Caco-2 (cell line): Measurements from ENCODE around the gene APLNR. TPM values are rescaled to one million over a fixed set of nuclear protein-coding genes. Genes with fewer than 3 reads are reported as not detected.

Experiments
- BruUV-seq: library from RNA; stranded (reverse); fragments of 400-500 nt; replicated peaks from 2 replicates; lab custom pipeline; 2021; lab: Mats Ljungman, UMichigan
- CTCF ChIA-PET: fragments of 300-600 bp; sonication (Branson Sonifier 250); formaldehyde crosslinking; loops from one replicate; lab custom pipeline; 2022; ENCODE audit warnings: antibody characterized with exemption; lab: Charles Lee
- POLR2A ChIA-PET: fragments of 300-600 bp; sonication (Branson Sonifier 250); formaldehyde crosslinking; loops from one replicate; lab custom pipeline; 2022; ENCODE audit warnings: antibody characterized with exemption; lab: Charles Lee
- DNase-seq, 2 experiments: peaks; one replicate each; pipeline versions ENCODE4 v3.0.0 to v3.0.0-alpha.2; 2020 to 2022
- H3K27me3 ChIP-seq: replicated peaks from 2 replicates; pipeline ENCODE4 v1.6.0; 2011; ENCODE audit warnings: low read length; ENCODE audit not compliant: control insufficient read depth, insufficient read depth
- H3K36me3 ChIP-seq: 2 replicates; pipeline ENCODE4 v1.5.1; 2011; ENCODE audit warnings: low read length; ENCODE audit not compliant: control insufficient read depth, insufficient read depth
- H3K4me1 ChIP-seq: fragments of 250-450 bp; sonication (Bioruptor Pico); 2 replicates; pipeline ENCODE4 v1.5.1; 2020; ENCODE audit warnings: mild to moderate bottlenecking
- H3K4me3 ChIP-seq: 2 replicates; pipeline ENCODE4 v1.5.1; 2011; ENCODE audit warnings: low read depth, mild to moderate bottlenecking, control low read depth, low read length
- H3K9me3 ChIP-seq: fragments of 250-450 bp; sonication (Bioruptor Pico); 2 replicates; pipeline ENCODE4 v1.5.1; 2020; ENCODE audit warnings: mild to moderate bottlenecking, moderate library complexity
- H3K27ac Mint-ChIP-seq: one replicate; pipeline ENCODE4 v1.8.0; 2022; ENCODE audit warnings: mixed read lengths; ENCODE audit not compliant: unreplicated experiment
- H3K27me3 Mint-ChIP-seq: one replicate; pipeline ENCODE4 v1.8.0; 2022; ENCODE audit warnings: mixed read lengths; ENCODE audit not compliant: insufficient read depth, unreplicated experiment
- H3K36me3 Mint-ChIP-seq: one replicate; pipeline ENCODE4 v1.8.0; 2022; ENCODE audit warnings: mild to moderate bottlenecking, mixed read lengths; ENCODE audit not compliant: insufficient read depth, unreplicated experiment
- H3K4me1 Mint-ChIP-seq: one replicate; pipeline ENCODE4 v1.8.0; 2022; ENCODE audit warnings: low read depth, mixed read lengths; ENCODE audit not compliant: unreplicated experiment
- H3K4me3 Mint-ChIP-seq: one replicate; pipeline ENCODE4 v1.8.0; 2022; ENCODE audit warnings: mild to moderate bottlenecking, moderate library complexity, mixed read lengths; ENCODE audit not compliant: unreplicated experiment
- H3K9me3 Mint-ChIP-seq: one replicate; pipeline ENCODE4 v1.8.0; 2022; ENCODE audit warnings: mixed read lengths; ENCODE audit not compliant: unreplicated experiment
- intact Hi-C: fragments of 100-400 bp; cut with micrococcal nuclease; formaldehyde crosslinking; loops from one replicate; pipeline ENCODE4 v1.10.0; 2022; ENCODE audit not compliant: unreplicated experiment
- total RNA-seq: library from RNA; stranded (reverse); gene quantifications from 2 replicates; pipeline ENCODE4 v1.2.3, GENCODE V29; 2022
- TF ChIP-seq, protein P1 (sequence below), 2 experiments: fragments of 200-600 bp in 1 of 2; IDR thresholded peaks; 1 replicate in 1 of 2; 2 replicates in 1 of 2; pipeline versions ENCODE4 v1.5.1 to v1.8.0; 2011 to 2022; ENCODE audit warnings: antibody characterized with exemption in 1 of 2, control low read depth in 1 of 2, inconsistent platforms in 1 of 2, low read depth in 1 of 2, low read length in 1 of 2, mild to moderate bottlenecking in 1 of 2, moderate library complexity in 1 of 2; ENCODE audit not compliant: insufficient read depth in 1 of 2, severe bottlenecking in 1 of 2, unreplicated experiment in 1 of 2

Gene APLNR
- total RNA-seq, 1 experiment from 2014 or later: not detected

- no peaks in the 10 kb centered on the region for H3K36me3 ChIP-seq
- ChIA-PET CTCF (interaction anchor here (0.6 to 0.8 kb wide), 3 partner anchors 47 to 200 kb away, joined by 3 to 5 read pairs (median 3); no protein-coding TSS in a partner anchor), POLR2A (no interaction called here)
- H3K27ac Mint-ChIP-seq: no peak overlapping the region
- peaks cover 1% of the 10 kb centered on the region; the same call in 1 of the 2 replicates for H3K27me3 ChIP-seq
- H3K9me3 ChIP-seq: no peaks in the 10 kb centered on the region
- H3K27me3 Mint-ChIP-seq: peaks cover 18% of the 10 kb centered on the region
- no peaks in the 10 kb centered on the region for H3K4me1 Mint-ChIP-seq
- TF ChIP-seq, protein P1, sequence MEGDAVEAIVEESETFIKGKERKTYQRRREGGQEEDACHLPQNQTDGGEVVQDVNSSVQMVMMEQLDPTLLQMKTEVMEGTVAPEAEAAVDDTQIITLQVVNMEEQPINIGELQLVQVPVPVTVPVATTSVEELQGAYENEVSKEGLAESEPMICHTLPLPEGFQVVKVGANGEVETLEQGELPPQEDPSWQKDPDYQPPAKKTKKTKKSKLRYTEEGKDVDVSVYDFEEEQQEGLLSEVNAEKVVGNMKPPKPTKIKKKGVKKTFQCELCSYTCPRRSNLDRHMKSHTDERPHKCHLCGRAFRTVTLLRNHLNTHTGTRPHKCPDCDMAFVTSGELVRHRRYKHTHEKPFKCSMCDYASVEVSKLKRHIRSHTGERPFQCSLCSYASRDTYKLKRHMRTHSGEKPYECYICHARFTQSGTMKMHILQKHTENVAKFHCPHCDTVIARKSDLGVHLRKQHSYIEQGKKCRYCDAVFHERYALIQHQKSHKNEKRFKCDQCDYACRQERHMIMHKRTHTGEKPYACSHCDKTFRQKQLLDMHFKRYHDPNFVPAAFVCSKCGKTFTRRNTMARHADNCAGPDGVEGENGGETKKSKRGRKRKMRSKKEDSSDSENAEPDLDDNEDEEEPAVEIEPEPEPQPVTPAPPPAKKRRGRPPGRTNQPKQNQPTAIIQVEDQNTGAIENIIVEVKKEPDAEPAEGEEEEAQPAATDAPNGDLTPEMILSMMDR (IDR thresholded peaks at IDR 0.05; ENCODE audit: insufficient read depth in 1 of 2, low read depth in 1 of 2, low read length in 1 of 2, severe bottlenecking in 1 of 2, unreplicated experiment in 1 of 2): no peak
- H3K9me3 Mint-ChIP-seq: no peaks in the 10 kb centered on the region
- no TSS peak for BruUV-seq
- H3K4me3 ChIP-seq: no peak overlapping the region
- intact Hi-C loops: no loop called here
- H3K4me1 ChIP-seq: no peaks in the 10 kb centered on the region
- no peak for DNase-seq
- H3K4me3 Mint-ChIP-seq: no peak overlapping the region
- no peaks in the 10 kb centered on the region for H3K36me3 Mint-ChIP-seq
These were observed 34.8 kb downstream of the APLNR start for GRCh38 chr11:57202281-57202680.

- Histone ChIP-seq H3K4me3 (no peak overlapping the region), H3K36me3 (no peaks in the 10 kb centered on the region), H3K27me3 (peaks cover 1% of the 10 kb centered on the region; the same call in 1 of the 2 replicates), H3K9me3 (no peaks in the 10 kb centered on the region), H3K4me1 (no peaks in the 10 kb centered on the region)
- Mint-ChIP-seq H3K27ac (no peak overlapping the region), H3K36me3 (no peaks in the 10 kb centered on the region), H3K4me1 (no peaks in the 10 kb centered on the region), H3K27me3 (peaks cover 24% of the 10 kb centered on the region), H3K4me3 (no peak overlapping the region), H3K9me3 (no peaks in the 10 kb centered on the region)
- BruUV-seq: no TSS peak
- intact Hi-C loops: no loop called here
- no peak for DNase-seq
- ChIA-PET POLR2A (no interaction called here), CTCF (no interaction called here)
- TF ChIP-seq, protein P1 (IDR thresholded peaks at IDR 0.05; ENCODE audit: insufficient read depth in 1 of 2, low read depth in 1 of 2, low read length in 1 of 2, severe bottlenecking in 1 of 2, unreplicated experiment in 1 of 2): no peak
These were observed 36.1 kb downstream of the APLNR start for GRCh38 chr11:57200917-57201316.

DNA sequence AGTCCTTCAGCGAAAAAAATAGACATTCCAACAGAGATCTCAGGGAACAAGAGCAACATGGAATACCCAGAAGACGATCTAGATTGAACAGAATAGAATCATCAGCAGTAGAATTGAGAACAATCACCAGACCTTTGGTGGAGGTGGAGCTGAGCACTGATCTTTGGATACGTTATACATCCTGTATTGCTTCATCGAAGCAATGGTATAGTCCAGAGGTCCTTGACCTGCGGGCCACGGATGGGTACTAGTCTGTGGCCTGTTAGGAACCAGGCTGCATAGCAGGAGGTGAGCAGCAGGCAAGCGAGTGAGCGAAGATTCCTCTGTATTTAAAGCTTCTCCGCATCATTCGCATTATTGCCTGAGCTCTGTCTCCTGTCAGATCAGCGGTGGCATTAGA is 37.7 kb downstream of the APLNR start:
- ChIA-PET CTCF (interaction anchor here (0.6 kb wide), 1 partner anchor 50 kb away, joined by 6 read pairs; no protein-coding TSS in a partner anchor), POLR2A (no interaction called here)
- Histone ChIP-seq H3K4me1 (no peaks in the 10 kb centered on the region), H3K27me3 (no peaks in the 10 kb centered on the region), H3K36me3 (no peaks in the 10 kb centered on the region), H3K4me3 (no peak overlapping the region), H3K9me3 (no peaks in the 10 kb centered on the region)
- intact Hi-C loops: no loop called here
- no peak overlapping the region for H3K27ac Mint-ChIP-seq
- TF ChIP-seq, protein P1 (IDR thresholded peaks at IDR 0.05; ENCODE audit: insufficient read depth in 1 of 2, low read depth in 1 of 2, low read length in 1 of 2, severe bottlenecking in 1 of 2, unreplicated experiment in 1 of 2): no peak
- peaks cover 27% of the 10 kb centered on the region for H3K27me3 Mint-ChIP-seq
- BruUV-seq: no TSS peak
- H3K4me3 Mint-ChIP-seq: no peak overlapping the region
- H3K4me1 Mint-ChIP-seq: no peaks in the 10 kb centered on the region
- DNase-seq: no peak
- no peaks in the 10 kb centered on the region for H3K36me3 Mint-ChIP-seq
- H3K9me3 Mint-ChIP-seq: no peaks in the 10 kb centered on the region
